Measurements from ENCODE around the gene SERINC4. TPM values are rescaled to one million over a fixed set of nuclear protein-coding genes. Genes with fewer than 3 reads are reported as not detected.

The SERINC4 gene
- under 0.01 and 0.06 TPM in 2 replicates for total RNA-seq

DNA sequence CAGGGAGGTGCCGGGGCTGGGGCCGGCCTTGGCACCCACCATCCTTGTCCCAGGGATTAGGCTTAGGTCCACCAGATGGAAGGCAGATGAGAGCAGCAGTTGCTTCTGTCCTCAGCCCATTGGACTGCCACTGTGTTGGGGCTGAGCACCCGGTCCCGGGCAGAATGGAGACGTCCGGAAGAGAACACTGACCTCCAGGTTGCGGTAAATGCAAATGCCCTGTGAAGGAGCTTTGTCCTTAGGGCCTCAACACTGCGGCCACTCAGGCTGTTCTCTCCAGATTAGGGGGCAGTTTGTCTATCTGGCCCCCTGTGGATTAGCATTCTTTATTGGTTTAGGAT, at the start of gene SERINC4:
Gene SERINC4, minus strand, starts transcription at position 276 of the 341 bp plus-strand sequence. Its CDS starts 234 bp downstream, at position 42.

DNA sequence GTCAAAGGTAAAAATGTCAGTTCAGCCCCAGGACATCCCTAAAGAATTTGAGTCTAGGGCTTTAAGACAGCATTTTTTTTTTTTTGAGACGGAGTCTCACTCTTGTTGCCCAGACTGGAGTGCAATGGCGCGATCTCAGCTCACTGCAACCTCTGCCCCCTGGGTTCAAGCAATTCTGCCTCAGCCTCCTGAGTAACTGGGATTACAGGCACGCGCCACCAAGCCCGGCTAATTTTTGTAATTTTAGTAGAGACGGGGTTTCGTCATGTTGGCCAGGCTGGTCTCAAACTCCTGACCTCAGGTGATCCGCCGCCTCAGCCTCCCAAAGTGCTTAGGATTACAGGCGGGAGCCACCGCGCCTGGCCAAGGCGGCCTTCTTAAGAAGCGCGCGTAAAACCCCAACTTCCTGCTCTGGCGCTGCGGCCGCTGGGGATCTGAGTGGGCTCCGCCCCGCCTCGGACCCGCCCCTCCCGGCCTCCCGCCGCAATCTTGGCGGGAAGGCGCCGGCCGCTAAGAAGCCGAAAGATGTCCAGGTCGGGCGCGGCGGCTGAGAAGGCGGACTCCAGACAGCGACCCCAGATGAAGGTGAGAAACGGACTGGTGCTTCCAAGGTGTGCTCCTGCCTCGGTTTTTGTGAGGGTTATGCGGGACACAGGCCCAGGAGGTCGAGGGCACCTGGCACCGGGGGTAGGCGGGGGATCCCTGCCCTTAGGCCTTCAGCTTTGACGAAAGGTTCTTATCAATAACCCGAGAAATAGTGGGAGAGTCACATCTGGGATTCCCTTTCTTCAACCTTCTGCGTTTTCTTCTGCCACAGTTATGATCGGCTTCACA, 26.7 kb upstream of the SERINC4 start, which contains the start of gene WDR76:
Gene WDR76, plus strand, starts transcription at position 495 of the 834 bp plus-strand sequence. Its CDS starts 31 bp downstream, at position 526.

DNA sequence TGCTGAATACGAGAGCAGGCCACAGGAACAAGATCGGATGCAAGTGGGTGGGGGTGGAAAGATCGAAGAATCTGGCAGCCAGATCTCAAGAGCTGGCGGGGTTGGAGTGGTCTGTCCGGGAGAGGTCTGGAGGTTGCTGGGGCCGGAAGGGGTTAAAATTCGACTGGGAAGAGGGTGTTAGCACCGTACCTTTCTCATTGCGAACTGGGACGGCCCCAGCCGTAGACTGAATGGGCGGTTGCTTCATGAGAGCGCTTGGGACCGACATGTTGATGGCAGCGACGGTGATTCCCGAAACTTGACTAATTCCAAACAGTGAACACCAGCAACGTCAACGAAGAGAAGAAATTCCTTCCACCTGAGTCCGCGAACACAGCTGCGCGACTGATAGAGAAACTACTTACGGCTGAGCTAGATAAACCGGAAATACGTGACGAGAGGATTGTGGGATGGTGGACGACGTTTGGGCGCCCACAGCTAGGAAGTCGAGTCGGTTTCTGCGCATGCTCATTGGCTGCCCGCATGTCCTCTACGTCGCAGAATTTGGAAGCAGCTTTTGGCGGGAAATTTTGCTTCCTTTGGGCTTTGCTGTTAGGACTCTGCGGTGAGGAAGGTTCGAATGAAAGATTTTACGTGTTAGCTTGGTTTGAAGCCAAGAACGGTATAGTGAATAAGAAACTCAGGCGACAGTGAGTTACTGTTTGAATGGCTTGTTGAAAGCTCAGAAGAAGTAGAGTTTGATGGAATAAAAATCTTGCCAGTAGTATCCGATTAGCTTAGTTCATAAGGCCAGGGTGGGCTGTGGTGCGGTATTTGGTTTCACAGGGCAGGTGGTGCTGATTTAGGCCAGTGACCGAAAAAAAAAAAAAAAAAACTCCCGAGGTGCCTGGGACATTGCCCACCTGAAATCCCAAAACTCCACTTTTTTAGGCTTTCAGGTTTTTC, 24.6 kb upstream of the SERINC4 start, which contains the start of gene MFAP1:
Gene MFAP1, minus strand, starts transcription at position 389 of the 945 bp plus-strand sequence. Its CDS starts 121 bp downstream, at position 268.

DNA sequence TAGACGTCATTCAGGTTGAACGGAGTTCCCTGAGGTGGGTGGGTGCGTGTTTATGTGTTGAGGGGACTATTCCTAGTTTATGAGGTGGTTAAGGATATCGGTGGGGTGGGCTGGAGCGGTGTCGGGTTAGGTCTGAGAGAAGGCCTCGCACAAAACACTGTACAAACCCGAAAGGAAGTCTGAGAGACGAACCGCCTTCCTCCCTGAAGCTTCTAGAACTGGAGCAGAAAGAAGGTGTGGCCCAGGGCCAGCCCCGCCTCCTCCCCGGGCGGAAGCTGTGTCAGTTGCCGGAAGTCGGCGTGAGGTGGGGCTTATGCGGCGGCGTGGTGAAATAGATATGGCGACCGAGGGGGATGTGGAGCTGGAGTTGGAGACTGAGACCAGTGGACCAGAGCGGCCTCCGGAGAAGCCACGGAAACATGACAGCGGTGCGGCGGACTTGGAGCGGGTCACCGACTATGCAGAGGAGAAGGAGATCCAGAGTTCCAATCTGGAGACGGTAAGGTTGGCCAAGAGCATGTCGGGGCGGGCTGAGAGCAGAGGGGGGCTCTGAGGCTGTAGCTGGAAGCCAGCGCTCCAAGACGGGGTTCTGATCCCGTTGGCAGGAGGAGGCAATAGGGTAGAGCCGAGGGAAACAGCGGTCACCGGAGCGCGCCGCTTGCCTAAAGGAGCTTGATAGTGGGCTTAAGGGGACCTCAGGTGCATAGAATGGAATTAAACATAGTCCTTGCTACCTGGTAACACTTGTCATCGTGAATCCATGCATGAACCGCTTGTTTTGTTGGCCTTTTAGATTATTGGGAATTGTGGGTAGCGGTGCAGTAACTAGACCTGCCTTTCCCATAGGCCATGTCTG, 494 bp upstream of the SERINC4 start, which contains the start of gene HYPK:
Gene HYPK, plus strand, starts transcription at position 314 of the 856 bp plus-strand sequence. Its CDS starts 24 bp downstream, at position 338.

DNA sequence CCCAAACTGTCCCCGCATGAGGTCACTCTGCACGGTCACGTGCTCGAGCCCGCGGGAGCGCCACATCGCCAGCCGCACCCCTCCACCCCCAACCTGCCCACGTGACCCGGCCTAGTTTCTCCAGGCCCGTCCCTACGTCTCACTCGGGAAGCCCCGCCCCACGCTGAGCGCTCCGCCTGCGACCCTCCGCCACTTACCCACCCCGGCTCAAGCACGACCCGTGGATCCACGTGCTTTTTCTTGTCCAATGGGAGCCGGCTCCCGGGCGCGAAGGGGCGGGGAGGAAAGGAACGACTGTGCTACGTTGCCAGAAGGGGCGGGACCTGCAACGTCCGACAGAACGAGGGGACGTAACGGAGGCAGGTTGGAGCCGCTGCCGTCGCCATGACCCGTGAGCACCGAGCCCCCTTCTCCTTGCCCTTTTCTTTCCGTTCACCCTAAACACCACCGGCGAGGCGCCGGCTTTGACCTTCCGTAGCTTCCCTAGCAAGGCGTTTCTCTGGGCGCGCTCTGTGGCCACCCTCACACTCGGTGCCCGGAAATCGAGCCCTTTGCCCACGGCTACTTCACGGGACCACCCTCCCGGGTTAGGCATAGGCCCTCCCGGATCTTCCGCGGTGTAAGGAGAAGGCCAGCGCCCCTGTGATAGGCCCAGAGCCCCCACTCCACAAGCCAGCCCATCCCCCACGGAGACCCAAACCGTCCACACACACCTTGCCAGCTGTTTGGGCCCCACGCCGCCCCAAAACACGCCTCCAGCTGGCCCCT, 7.8 kb downstream of the SERINC4 start, which contains the start of gene SERF2:
Gene SERF2, plus strand, starts transcription at position 328 of the 768 bp plus-strand sequence. Its CDS starts 57 bp downstream, at position 385.

DNA sequence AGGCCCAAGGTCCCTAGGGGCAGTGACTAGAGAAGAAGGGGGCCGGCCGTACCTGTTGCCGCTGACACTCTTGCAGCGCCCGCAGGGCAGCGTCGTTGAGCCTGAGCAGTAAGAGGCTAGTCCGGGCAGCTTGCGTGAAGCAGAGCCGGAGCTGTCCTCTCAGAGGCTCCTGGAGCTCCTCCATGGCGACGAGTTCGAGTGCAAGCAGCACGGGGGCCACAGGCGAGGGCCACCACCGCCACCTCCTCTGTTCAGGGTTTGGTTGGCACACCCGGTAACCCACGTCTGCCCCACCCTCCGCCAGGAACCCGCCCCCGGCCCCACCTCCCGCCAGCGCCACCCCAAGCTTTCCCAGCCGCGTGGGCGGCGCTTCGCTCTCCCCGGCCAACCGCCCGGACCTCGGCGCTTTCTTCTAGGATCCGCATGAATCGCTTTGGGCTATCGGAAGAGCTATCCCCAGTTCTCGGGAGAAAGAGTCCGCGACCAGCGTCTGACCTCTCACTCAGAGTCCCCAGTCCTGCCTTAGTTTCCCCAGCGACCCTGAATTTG, 23.2 kb downstream of the SERINC4 start, which contains the start of gene ELL3:
Gene ELL3, minus strand, starts transcription at position 249 of the 549 bp plus-strand sequence. Its CDS starts 65 bp downstream, at position 184.

DNA sequence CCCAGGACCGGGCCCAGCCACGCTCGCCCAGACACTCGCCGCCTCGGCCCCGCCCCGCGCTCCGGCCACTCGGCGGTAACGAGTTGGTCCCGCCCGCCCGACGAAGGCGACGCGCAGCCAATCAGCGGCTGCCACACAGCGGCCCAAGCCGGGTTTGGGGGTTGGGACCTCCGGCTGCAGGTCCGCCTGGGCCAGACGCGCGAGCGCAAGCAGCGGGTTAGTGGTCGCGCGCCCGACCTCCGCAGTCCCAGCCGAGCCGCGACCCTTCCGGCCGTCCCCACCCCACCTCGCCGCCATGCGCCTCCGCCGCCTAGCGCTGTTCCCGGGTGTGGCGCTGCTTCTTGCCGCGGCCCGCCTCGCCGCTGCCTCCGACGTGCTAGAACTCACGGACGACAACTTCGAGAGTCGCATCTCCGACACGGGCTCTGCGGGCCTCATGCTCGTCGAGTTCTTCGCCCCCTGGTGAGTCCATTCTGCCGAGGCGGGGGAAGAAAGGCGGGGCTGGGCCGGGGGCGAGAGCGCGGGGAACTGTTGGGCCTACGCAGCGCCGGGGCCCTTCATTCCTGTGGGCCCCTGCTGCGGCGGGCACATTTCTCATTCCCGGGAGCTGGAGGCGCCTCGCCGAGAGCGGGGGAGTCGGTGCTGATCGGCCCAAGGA, 53.6 kb downstream of the SERINC4 start, which contains the start of gene PDIA3:
Gene PDIA3, plus strand, starts transcription at position 194 of the 658 bp plus-strand sequence. Its CDS starts 102 bp downstream, at position 296.

Other genes starting within 250 kb of the SERINC4 start
- 18.8 and 27.0 TPM in 2 replicates for gene PPIP5K1, start 210.0 kb downstream of the SERINC4 start, total RNA-seq
- not detected in 2 replicates for gene CKMT1B, start 206.2 kb downstream of the SERINC4 start, total RNA-seq
- gene STRC, start 181.4 kb downstream of the SERINC4 start, total RNA-seq, result under 0.01 TPM in 1 of 2 replicates, not detected in the other
- gene CATSPER2, start 151.4 kb downstream of the SERINC4 start, total RNA-seq, result 0.53 and 0.75 TPM in 2 replicates
- gene CKMT1A, start 106.4 kb downstream of the SERINC4 start, total RNA-seq, result not detected in 2 replicates
- gene PDIA3, start 53.8 kb downstream of the SERINC4 start, total RNA-seq, result 121 and 256 TPM in 2 replicates
- gene ELL3, start 23.3 kb downstream of the SERINC4 start, total RNA-seq, result 2.4 and 3.4 TPM in 2 replicates
- gene SERF2, start 7.9 kb downstream of the SERINC4 start, total RNA-seq, result 436 and 473 TPM in 2 replicates
- gene HYPK, start 379 bp upstream of the SERINC4 start, total RNA-seq, result 4.8 and 8.2 TPM in 2 replicates
- gene MFAP1, start 24.5 kb upstream of the SERINC4 start, total RNA-seq, result 26.2 and 28.4 TPM in 2 replicates
- gene WDR76, start 26.8 kb upstream of the SERINC4 start, total RNA-seq, result 12.7 and 20.5 TPM in 2 replicates